GM20000 (cell line): ENCODE results near the gene CRTC3.

ENCODE experiments used
- DNase-seq: peaks from one replicate; pipeline ENCODE4 v3.0.0; 2012; ENCODE audit warnings: low spot score
- TF ChIP-seq, protein P1 (sequence below): IDR thresholded peaks from 2 replicates; pipeline ENCODE4 v1.5.1; 2012; ENCODE audit warnings: mild to moderate bottlenecking, control low read depth; ENCODE audit errors: extremely low read depth, missing control alignments

CRTC3 gene

DNA sequence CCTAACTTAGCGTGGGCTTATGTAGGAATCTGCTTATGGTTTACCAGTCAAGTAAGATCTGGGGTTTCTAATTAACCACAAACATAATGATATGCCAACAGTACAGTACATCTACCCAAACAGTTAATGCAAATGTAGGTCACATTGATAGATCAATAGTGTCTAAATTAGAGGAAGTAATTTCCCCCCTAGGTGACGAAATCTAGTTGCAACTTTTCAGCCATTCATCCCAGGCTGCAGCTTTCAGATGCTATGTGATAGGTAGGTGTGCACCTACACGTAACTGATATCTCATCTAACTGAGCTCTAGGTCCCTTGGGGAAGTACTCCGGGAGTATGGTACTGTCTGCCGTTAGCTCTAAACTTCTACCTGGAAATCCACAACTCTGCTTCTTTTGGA is 57.2 kb downstream of the CRTC3 start:
- no peak for DNase-seq
- TF ChIP-seq, protein P1, sequence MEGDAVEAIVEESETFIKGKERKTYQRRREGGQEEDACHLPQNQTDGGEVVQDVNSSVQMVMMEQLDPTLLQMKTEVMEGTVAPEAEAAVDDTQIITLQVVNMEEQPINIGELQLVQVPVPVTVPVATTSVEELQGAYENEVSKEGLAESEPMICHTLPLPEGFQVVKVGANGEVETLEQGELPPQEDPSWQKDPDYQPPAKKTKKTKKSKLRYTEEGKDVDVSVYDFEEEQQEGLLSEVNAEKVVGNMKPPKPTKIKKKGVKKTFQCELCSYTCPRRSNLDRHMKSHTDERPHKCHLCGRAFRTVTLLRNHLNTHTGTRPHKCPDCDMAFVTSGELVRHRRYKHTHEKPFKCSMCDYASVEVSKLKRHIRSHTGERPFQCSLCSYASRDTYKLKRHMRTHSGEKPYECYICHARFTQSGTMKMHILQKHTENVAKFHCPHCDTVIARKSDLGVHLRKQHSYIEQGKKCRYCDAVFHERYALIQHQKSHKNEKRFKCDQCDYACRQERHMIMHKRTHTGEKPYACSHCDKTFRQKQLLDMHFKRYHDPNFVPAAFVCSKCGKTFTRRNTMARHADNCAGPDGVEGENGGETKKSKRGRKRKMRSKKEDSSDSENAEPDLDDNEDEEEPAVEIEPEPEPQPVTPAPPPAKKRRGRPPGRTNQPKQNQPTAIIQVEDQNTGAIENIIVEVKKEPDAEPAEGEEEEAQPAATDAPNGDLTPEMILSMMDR = no peak

DNA sequence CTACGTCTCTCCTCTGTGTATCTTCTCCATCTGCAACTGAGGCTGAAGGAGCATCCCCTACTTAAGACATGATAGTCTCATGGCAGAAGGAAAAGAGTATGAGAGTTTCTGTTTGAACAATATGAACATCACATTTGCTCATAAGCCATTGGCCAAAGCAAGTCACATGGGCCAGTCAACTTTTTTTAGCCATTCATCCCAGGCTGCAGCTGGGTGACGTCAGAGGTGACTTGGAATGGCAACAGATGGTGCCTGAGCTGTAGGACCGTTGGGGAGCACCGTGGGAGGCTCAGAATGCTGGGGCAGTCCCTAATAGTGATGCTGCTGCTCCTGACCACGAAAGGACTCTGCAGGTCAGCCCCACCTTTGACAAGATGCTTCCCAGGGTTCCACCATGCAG is 58.7 kb downstream of the CRTC3 start:
- TF ChIP-seq, protein P1 = no peak
- DNase-seq = no peak

DNA sequence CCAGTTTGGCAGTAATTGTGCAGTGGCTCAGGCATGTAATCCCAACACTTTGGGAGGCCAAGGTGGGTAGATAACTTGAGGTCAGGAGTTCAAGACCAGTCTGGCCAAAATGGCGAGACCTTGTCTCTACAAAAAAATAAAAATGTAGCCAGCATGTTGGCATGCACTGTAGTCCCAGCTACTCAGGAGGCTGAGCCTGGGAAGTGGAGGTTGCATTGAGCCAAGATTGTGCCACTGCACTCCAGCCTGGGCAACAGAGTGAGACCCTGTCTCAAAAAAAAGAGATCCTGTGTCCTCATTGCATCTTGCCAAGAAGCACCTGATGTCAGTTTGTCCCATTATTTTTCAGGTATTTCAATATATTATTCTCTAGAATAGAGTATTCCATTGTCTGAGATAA is 61.8 kb downstream of the CRTC3 start:
- TF ChIP-seq, protein P1 = no peak
- no peak for DNase-seq

DNA sequence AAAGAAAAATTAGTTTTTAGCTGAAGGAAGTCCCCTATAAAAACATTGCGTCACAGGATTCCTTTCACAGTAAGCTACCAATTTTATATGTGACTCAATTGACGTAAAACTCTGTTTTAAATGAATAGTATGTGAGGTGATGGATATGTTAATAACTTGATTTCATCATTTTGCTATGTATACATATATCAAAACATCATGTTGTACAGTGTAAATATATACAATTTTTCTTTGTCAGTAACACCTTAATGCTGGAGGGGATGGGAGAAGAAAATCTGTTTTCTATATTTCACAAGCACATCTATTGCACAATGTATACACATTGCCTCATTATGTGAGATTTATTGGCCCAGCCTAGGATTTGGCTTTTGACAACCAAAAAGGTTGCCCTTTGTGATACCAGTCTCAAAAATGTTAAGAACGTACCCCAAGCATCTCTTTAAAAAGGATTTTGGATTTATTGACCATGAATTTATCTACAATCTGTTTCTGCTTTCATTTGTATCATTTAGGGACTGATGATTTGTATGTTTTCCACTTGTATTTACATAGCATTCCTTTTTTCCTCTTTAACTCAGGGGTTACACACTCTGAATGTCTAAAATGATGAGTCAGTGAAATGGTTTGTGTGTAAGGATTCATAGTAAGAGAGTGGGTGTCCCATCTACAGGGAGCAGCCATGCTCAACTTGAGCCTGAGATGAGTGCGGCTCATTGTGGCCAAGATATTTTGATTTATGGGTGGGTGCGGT is 62.6 kb downstream of the CRTC3 start:
- no peak for DNase-seq
- TF ChIP-seq, protein P1 = no peak

DNA sequence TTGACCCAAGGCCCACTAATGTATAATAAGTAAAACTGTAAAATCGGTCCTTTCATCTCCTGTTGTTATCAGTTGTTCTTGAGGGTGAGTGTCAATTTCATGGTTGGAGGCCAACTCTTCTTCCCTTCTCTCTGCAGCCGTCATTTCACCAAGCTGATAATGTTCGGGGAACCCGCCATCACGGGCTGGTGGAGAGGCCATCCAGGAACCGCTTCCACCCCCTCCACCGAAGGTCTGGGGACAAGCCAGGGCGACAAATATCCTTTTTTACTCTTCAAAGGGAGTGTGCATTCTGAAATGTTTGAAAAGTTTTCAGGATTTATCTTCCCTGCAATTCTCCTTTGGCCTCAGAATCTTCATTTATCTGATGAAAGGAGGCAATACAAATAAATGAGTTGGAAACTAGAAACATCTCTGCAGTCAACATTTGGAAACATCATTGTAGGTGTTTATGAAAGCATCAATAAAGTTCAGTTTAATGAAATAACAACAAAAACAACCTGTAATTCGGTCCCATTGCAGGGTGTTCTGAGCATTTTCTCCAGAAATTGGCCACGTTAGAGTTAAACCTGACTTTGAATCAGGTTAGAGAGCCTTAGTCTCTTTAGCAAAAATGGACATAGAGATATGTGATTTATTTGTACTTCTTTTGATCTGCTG is 63.9 kb downstream of the CRTC3 start:
- TF ChIP-seq, protein P1 = no peak
- DNase-seq = no peak

DNA sequence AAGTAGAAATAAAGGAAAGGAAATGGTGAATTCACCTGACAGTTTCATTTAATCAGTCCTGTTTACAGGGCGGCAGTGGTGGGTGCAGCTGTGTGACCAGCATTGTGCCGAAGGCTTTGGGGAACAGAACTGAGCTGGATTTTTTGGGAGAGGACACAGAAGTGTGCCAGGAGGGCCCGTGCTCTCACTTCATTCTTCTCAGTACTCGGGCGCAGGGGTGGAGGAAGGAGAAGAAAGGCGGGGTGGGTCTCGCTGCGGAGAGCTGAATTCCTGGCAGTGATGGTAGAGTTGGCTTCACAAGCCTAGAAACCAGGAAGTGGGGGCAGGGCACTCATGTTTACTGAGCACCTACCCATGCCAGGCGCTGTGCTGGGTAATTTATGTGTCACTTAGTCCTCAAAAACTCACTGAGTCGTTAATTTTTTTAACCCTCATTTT is 64.6 kb downstream of the CRTC3 start:
- TF ChIP-seq, protein P1 = no peak
- DNase-seq = no peak

DNA sequence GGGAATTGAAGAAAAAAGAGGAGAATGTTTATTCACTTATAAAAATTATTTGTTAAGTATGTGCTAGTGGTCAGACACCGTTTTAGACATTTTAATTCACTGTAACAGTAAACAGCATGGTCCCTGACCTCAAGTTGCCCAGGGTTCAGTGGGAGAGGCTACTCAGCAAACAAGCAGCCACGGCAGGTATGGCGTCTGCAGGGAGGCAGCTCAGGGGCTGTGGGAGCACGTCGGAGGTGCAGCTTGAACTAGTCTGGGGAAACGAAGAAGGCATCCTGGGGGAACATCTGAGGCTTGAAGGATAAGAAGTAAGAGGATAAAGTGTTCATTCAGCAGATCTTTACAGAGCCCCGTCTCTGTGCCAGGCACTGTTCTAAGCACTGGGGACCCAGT is 66.0 kb downstream of the CRTC3 start:
- DNase-seq = no peak
- TF ChIP-seq, protein P1 = no peak
